Upper lobe of left lung (tissue), 6 donors: Measurements from ENCODE around the gene FNDC3B. TPM values are rescaled to one million over a fixed set of nuclear protein-coding genes. Genes with fewer than 3 reads are reported as not detected.

Source experiments
- ATAC-seq, 2 donors: fragments of 200-7000 bp; cut with Tn5 transposase; one replicate each; pipeline ENCODE4 v1.9.1; 2022; ENCODE audit warnings: mild to moderate bottlenecking in 2 of 2, moderate library complexity in 2 of 2; ENCODE audit not compliant: low FRiP score in 2 of 2
- DNase-seq, 2 donors: peaks; one replicate each; pipeline ENCODE4 v3.0.0-alpha.2; 2019 to 2020
- H3K27ac ChIP-seq, 4 donors: fragments of 200-600 bp; sonication (generic); one replicate each; pipeline ENCODE4 v1.5.1; 2016 to 2019
- H3K27me3 ChIP-seq, 4 donors: fragments of 200-600 bp; sonication (generic); one replicate each; pipeline ENCODE4 v1.5.1; 2017 to 2019
- H3K36me3 ChIP-seq, 4 donors: fragments of 200-600 bp; sonication (generic); one replicate each; pipeline ENCODE4 v1.5.1; 2016 to 2019
- H3K4me1 ChIP-seq, 4 donors: fragments of 200-600 bp; sonication (generic); one replicate each; pipeline ENCODE4 v1.5.1; 2018 to 2019
- H3K4me3 ChIP-seq, 4 donors: fragments of 200-600 bp; sonication (generic); one replicate each; pipeline ENCODE4 v1.5.1; 2017 to 2019; ENCODE audit warnings: mild to moderate bottlenecking in 2 of 4, moderate library complexity in 1 of 4
- H3K9me3 ChIP-seq, 4 donors: fragments of 200-600 bp; sonication (generic); one replicate each; pipeline ENCODE4 v1.5.1; 2018 to 2019
- EP300 ChIP-seq, 4 donors: sonication (generic); formaldehyde crosslinking; IDR thresholded peaks; one replicate each; pipeline ENCODE4 v1.5.1; 2017; ENCODE audit warnings: antibody characterized with exemption in 4 of 4, control low read depth in 2 of 4
- POLR2A ChIP-seq, 4 donors: fragments of 450-650 bp; IDR thresholded peaks; one replicate each; pipeline ENCODE4 v1.5.1; 2016 to 2017; ENCODE audit warnings: antibody characterized with exemption in 4 of 4, mild to moderate bottlenecking in 2 of 4
- POLR2AphosphoS5 ChIP-seq, 2 donors: sonication (generic); formaldehyde crosslinking; IDR thresholded peaks; one replicate each; pipeline ENCODE4 v1.5.1; 2017; ENCODE audit warnings: antibody characterized with exemption in 2 of 2
- WGBS, 2 donors: methylation state at CpG; one replicate each; pipeline ENCODE4 v1.1.5; 2017 to 2018; 5-methylcytosine and 5-hydroxymethylcytosine counted together
- total RNA-seq, 6 donors: library from RNA; depleted of rRNA in 4 of 6; stranded (reverse); fragments of >200 nt in 4 of 6; gene quantifications; one replicate each; pipeline versions ENCODE4 v1.1.0 to v1.2.1, GENCODE V29; 2016 to 2021
- TF ChIP-seq, protein P1 (sequence below), 6 experiments: fragments of 450-650 bp in 4 of 6; fragments of 200-600 bp in 2 of 6; sonication (generic) in 2 of 6; IDR thresholded peaks; one replicate each; pipeline ENCODE4 v1.5.1; 2016 to 2019; ENCODE audit warnings: antibody characterized with exemption in 6 of 6
- donor health status: DM: no; HTN: no; CAD: no; lungs with moderate emphysema.
- donor health status: DM: no; HTN: yes; CAD: no; lungs with severe emphysema.

The FNDC3B gene
- total RNA-seq, 6 donors from 2014 or later, result 73.3 to 167 (median 119) TPM

DNA sequence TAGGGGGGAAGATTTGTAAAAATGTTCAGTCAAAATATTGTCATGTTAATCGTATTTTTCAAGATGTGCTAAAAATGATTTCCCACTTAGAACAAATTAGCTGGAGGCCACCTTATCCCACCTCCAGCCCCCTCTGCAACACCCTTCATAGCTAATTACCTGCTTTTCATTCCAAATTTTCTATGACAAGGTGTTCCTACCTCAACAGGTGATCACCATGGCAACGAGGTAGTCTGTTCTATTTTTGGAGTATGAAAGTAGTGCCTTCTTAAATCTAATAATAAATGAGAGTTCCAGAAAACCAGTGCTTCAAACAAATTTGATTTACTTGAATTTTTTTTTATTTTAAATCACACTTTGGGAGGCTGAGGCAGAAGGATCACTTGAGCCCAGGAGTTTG lies 149.8 kb downstream of the FNDC3B start:
- Histone ChIP-seq H3K27ac (no peak overlapping the region), H3K27me3 (no peaks in the 10 kb centered on the region), H3K4me3 (no peak overlapping the region), H3K9me3 (no peaks in the 10 kb centered on the region), H3K4me1 (peaks cover 0 to 8% (median 3%) of the 10 kb centered on the region in 4 donors), H3K36me3 (no peaks in the 10 kb centered on the region)
- ATAC-seq, result no peak
- no peak for DNase-seq
- no peak for TF ChIP-seq EP300 (IDR thresholded peaks at IDR 0.05)
- no peak for TF ChIP-seq POLR2A (IDR thresholded peaks at IDR 0.05)
- no peak for TF ChIP-seq POLR2AphosphoS5 (IDR thresholded peaks at IDR 0.05)
- TF ChIP-seq, protein P1, sequence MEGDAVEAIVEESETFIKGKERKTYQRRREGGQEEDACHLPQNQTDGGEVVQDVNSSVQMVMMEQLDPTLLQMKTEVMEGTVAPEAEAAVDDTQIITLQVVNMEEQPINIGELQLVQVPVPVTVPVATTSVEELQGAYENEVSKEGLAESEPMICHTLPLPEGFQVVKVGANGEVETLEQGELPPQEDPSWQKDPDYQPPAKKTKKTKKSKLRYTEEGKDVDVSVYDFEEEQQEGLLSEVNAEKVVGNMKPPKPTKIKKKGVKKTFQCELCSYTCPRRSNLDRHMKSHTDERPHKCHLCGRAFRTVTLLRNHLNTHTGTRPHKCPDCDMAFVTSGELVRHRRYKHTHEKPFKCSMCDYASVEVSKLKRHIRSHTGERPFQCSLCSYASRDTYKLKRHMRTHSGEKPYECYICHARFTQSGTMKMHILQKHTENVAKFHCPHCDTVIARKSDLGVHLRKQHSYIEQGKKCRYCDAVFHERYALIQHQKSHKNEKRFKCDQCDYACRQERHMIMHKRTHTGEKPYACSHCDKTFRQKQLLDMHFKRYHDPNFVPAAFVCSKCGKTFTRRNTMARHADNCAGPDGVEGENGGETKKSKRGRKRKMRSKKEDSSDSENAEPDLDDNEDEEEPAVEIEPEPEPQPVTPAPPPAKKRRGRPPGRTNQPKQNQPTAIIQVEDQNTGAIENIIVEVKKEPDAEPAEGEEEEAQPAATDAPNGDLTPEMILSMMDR (IDR thresholded peaks at IDR 0.05), result no peak
- 85 to 87% methylated on average over 2 of the region's 2 CpGs for WGBS, 2 donors

DNA sequence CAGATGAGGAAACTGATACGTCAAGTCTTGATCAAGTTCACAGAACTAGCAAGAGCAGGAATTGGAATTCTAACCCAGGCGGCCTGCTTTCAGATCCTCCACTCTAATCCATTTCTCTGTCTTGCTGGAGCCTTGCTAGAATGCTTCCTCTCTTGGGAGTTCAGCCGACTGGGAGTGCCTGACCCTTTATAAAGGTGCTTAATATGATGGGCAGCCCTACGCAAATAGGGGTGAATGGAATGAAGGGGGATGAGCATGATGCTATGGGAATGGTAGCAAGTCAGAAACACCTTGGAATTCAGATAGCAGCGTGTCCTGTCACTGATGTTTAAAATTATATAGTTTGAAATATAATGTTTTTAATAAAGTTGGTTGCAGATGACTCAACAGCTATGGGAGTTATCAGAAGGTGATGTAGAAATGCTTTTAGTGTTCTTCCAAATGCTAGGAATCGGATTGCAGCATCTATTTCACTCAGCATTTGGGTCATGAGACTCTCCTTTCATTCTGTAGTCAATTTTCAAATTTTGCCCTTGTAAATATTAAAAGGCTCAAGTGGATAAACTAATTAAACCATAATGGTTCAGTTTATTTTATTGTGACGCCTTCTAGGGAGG lies 150.7 kb downstream of the FNDC3B start:
- Histone ChIP-seq H3K27me3 (no peaks in the 10 kb centered on the region), H3K4me3 (no peak overlapping the region), H3K36me3 (no peaks in the 10 kb centered on the region), H3K9me3 (no peaks in the 10 kb centered on the region), H3K4me1 (peaks cover 0 to 8% (median 4%) of the 10 kb centered on the region in 4 donors), H3K27ac (no peak overlapping the region)
- no peak for ATAC-seq
- DNase-seq, result no peak
- WGBS, 2 donors, result 86 to 91% methylated on average over 7 of the region's 7 CpGs
- TF ChIP-seq, protein P1 (IDR thresholded peaks at IDR 0.05), result no peak
- TF ChIP-seq EP300 (IDR thresholded peaks at IDR 0.05), result no peak

DNA sequence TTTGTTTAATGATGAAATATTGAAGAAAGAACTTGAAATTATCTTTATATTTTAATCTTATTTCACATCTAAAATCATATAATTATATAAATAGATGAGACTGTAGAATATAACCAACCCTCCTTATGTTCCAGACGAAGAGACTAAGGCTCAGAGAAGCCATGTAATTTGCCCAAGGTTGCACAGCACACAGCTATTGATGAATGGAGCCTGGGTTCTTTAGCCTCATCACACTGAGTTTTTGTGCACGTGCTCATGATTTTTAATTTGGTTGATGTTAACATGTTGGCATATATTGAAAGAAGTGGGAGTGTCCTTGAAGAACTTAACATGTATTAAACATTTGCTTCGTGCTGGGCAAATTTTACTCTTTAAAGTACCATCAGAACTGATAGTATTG lies 151.6 kb downstream of the FNDC3B start:
- Histone ChIP-seq H3K27ac (no peak overlapping the region), H3K4me3 (no peak overlapping the region), H3K27me3 (no peaks in the 10 kb centered on the region), H3K36me3 (no peaks in the 10 kb centered on the region), H3K9me3 (no peaks in the 10 kb centered on the region), H3K4me1 (peaks cover 0 to 7% (median 5%) of the 10 kb centered on the region in 4 donors)
- TF ChIP-seq POLR2AphosphoS5 (IDR thresholded peaks at IDR 0.05) (no peak), POLR2A (IDR thresholded peaks at IDR 0.05) (no peak), EP300 (IDR thresholded peaks at IDR 0.05) (no peak)
- TF ChIP-seq, protein P1 (IDR thresholded peaks at IDR 0.05), result no peak
- 92 to 93% methylated on average over 3 of the region's 3 CpGs for WGBS, 2 donors
- ATAC-seq, result no peak
- no peak for DNase-seq

DNA sequence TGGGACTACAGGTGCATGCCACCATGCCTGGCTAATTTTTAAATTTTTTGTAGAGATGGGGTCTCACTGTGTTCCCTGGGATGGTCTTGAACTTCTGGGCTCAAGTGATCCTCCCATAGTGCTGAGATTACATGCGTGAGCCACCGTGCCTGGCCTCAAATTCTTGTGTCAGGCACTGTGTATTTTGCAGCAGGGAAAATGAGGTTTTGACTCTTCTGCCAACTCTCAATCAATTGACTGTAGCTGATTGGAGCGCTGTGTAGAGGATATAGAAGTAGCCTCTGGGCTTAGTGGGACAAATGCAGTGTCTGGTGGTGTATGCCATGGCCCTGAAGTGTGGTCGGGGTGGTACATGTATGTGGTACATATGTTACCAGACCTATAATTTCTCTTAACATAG lies 152.3 kb downstream of the FNDC3B start:
- no peak overlapping the region for H3K27ac ChIP-seq
- 90 to 96% methylated on average over 4 of the region's 4 CpGs for WGBS, 2 donors
- no peaks in the 10 kb centered on the region for H3K27me3 ChIP-seq
- peaks cover 0 to 6% (median under 1%) of the 10 kb centered on the region in 4 donors for H3K4me1 ChIP-seq
- H3K9me3 ChIP-seq, result no peaks in the 10 kb centered on the region
- H3K36me3 ChIP-seq, result no peaks in the 10 kb centered on the region
- ATAC-seq (no peak), DNase-seq (no peak)
- TF ChIP-seq EP300 (IDR thresholded peaks at IDR 0.05) (no peak), POLR2AphosphoS5 (IDR thresholded peaks at IDR 0.05) (no peak), POLR2A (IDR thresholded peaks at IDR 0.05) (no peak)
- TF ChIP-seq, protein P1 (IDR thresholded peaks at IDR 0.05), result no peak
- no peak overlapping the region for H3K4me3 ChIP-seq

DNA sequence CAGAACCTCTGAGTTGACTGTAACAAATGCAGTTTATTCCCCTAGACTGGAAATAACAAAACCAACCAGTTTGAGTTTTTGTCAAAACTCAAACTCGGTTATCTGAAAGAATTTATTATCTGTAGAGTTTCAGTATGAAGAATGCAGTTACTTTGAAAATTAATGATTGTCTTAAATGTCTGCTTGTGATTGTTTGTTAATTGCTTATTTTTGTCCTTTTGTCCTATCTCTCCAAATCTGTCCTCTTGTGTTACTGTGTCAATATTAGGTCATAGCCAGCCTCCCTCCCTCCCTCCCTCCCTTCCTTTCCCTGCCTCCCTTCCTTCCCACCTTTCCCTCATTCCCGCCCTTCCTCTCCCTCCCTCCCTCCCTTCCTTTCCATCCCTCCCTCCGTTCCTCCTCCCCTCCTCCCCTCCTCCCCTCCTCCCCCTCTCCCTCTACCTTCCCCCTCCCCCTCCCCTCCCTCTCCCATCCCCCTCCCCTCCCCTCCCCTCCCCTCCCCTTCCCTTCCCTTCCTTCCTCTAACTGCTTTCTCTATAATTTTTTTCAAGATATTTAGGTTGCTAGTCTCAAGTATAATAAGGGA lies 153.5 kb downstream of the FNDC3B start:
- no peaks in the 10 kb centered on the region for H3K9me3 ChIP-seq
- DNase-seq, result no peak
- H3K4me3 ChIP-seq, result no peak overlapping the region
- no peak overlapping the region for H3K27ac ChIP-seq
- no peaks in the 10 kb centered on the region for H3K36me3 ChIP-seq
- H3K27me3 ChIP-seq, result no peaks in the 10 kb centered on the region
- peaks cover 0 to 6% (median 0%) of the 10 kb centered on the region in 4 donors for H3K4me1 ChIP-seq
- whole genome bisulfite sequencing, 2 donors, result 54 to 61% methylated on average over 1 to 3 of the region's 3 CpGs
- no peak for ATAC-seq
- TF ChIP-seq POLR2AphosphoS5 (IDR thresholded peaks at IDR 0.05), result no peak
- no peak for TF ChIP-seq POLR2A (IDR thresholded peaks at IDR 0.05)
- no peak for TF ChIP-seq EP300 (IDR thresholded peaks at IDR 0.05)
- TF ChIP-seq, protein P1 (IDR thresholded peaks at IDR 0.05), result no peak
